DMS153 treated with DMSO at 0.1 percent for 48 hours (cell line): ENCODE results near the gene HYOU1.
"Not testable (repeated sequence)": the region's sequence is repeated elsewhere in the genome, so short reads cannot be mapped to it uniquely, and the experiment has no call there.

ENCODE experiments used
- DNase-seq: peaks from one replicate; lab custom pipeline; 2025; ENCODE audit not compliant: unreplicated experiment; lab: John Stamatoyannopoulos, UW

Gene HYOU1, protein sequence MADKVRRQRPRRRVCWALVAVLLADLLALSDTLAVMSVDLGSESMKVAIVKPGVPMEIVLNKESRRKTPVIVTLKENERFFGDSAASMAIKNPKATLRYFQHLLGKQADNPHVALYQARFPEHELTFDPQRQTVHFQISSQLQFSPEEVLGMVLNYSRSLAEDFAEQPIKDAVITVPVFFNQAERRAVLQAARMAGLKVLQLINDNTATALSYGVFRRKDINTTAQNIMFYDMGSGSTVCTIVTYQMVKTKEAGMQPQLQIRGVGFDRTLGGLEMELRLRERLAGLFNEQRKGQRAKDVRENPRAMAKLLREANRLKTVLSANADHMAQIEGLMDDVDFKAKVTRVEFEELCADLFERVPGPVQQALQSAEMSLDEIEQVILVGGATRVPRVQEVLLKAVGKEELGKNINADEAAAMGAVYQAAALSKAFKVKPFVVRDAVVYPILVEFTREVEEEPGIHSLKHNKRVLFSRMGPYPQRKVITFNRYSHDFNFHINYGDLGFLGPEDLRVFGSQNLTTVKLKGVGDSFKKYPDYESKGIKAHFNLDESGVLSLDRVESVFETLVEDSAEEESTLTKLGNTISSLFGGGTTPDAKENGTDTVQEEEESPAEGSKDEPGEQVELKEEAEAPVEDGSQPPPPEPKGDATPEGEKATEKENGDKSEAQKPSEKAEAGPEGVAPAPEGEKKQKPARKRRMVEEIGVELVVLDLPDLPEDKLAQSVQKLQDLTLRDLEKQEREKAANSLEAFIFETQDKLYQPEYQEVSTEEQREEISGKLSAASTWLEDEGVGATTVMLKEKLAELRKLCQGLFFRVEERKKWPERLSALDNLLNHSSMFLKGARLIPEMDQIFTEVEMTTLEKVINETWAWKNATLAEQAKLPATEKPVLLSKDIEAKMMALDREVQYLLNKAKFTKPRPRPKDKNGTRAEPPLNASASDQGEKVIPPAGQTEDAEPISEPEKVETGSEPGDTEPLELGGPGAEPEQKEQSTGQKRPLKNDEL

GRCh38 chr11:119057000-119057769 is at the start of gene HYOU1:
Gene HYOU1, minus strand, starts transcription at chr11:119057205. Its CDS starts 1,045 bp downstream, at chr11:119056160.
- DNase-seq: peak; percentile 77

DNA sequence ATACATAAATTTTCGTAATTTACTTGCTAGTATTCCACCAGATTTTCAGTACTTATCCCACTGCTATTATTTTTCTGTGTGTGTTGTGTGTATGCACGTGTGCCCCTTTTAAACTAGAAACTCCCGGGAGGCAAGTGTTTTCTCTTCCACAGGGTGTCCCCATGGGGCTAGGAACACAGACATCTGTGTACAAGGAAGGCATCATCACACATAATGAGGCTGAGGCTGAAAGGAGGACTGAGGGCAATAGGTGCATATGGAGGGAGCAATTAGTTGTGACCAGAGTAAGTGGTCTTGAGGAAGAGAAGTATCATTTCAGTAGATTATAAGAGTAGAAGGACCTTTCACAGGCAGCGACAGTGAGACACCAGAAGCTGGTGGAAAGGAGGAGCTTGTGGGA is 46.8 kb upstream of the HYOU1 start:
- DNase-seq: no peak

DNA sequence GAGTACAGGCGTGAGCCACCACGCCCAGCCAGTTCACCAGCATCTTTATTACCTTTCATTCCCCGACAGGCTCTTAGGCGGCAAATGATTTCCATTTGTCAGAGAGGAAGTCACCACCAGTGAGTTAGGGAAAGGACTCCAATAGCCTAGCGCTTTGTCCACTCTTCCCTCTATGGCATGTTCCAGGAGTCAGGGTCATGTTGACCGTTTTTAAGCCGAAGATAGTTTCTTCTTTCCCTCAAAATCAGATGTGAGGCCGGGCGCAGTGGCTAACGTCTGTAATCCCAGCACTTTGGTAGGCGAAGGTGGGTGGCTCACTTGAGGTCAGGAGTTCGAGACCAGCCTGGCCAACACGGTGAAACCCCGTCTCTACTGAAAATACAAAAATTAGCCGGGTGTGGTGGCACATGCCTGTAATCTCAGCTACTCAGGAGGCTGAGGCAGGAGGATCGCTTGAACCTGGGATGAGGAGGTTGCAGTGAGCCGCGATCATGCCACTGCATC is 46.2 kb upstream of the HYOU1 start:
- DNase-seq: not testable (repeated sequence)

DNA sequence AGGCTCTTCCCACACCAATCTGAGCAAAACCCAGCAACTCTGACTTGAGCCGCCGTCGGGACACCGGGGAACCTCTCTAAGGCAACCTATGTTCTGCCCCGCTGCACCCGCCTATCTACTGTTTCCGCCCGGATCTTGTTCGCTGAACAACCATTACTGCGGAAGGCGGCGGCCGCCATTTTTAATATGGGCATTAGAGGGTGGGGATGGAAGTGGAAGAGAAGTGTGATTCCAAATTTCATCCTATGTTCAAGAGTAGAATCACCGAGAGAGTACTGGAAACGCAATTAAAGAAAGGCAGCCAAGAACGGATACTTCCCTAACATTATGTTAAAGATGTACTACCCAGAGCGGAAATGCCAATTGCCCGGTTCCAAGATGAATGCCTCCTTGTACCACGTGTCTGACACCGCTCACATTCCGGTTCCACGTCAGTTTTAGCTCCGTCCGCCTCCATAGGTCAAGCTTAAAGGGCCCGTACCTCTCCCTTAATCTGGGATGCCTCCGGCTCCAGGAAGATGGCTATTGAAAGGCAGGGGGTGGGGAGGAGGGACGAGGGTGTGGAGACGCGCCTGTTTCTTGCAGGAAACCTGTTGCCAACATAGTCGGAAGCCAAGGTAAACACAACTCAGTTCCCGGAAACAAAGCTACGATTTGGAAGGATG is 44.9 kb upstream of the HYOU1 start, which contains the start of gene DPAGT1:
Gene DPAGT1 (minus strand): TSS at position 95 of the 665 bp plus-strand sequence. CDS start 198 bp downstream, outside the sequence.
- DNase-seq: peak; percentile 99

DNA sequence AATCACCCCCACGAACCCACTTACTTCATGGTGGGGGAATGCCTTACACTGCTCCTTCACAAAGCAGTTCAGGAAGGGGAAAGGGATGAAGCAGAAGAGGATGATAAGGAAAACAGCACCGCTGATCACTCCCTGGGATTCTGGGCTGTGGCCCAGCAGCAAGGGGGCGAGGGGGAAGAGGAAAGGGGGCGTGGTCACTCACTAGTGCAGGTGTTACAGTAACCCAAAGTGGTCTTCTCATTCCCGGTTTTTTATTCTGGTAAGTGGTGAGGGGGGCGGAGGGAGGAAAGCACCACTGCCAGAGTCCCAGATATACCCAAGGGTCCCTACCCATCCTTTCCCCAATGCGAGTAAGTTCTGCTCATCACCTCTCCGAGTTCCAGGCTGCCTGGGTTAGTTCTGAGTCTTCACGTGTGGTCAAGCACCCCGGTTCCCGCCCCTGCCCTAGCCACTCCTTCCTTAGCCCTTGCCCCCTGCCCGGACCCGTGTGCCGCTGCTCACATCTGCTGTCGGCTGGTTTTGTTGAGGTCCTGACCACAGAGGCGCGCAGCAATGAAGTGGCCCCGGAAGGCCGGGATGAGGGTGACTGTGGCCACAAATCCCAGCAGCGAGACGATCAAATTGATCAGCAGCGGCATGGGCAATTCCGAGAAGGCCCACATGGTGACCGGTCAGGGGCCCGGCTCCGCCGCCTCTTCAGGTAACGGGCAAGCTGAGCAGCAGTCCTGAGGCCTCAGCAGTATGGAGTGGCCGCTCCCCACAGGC is 44.2 kb upstream of the HYOU1 start:
- no peak for DNase-seq

DNA sequence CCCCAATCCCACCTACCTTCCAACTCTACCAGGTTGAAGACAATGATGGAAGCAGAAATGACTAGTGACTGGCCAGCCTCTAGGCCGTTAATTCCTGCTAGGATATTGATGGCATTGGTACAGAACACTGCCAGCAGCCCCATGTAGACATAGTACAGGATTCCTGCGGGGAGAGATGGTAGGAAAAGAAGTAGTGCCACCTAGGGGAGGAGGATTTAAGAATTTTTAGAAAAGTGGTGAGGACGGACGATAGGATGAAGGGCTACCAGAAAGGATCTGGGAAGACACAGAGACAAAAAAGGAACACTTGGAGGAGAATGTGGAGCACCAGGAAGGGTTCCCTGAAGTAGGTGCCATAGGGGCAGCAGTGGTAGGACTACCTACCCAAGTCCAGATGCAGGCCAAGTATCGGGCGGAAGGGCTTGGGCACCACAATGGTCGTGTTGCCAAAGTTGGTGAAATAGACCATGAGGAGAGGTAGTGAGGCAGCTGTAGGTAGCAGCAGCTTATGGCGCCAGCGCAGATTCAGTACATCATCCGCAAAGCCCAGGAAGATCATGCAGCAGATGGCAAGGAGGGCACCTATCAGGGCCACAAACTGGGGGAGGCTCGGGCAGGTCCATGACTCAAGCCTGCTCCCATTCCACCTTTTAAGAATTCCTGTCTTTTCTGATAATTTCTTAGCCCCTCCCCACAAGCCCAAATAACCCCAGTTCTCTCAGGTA is 43.4 kb upstream of the HYOU1 start:
- no peak for DNase-seq

DNA sequence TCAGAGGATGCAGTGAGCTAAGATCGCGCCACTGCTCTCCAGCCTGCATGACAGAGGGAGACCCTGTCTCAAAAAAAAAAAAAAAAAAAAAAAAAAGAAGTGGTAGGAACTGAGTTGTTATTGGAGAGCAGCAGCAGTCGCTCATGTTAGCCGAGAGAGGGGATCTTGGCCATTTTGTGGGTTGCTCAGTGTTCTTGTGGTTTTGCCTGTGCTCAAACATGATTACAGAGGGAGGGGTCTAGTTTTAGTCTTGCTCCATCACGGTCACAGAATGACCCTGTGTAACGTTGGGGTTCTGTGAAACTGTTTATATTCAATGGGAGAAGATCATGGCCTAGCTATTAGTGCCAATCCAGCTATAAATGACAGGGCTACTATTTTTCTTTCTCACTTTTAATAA is 42.7 kb upstream of the HYOU1 start:
- DNase-seq: no peak

GRCh38 chr11:119095066-119095880 is 38.3 kb upstream of the HYOU1 start:
- DNase-seq: peak; percentile 99

GRCh38 chr11:119094816-119095065 is 37.7 kb upstream of the HYOU1 start:
- no peak for DNase-seq

- no peak for DNase-seq
Measured at GRCh38 chr11:119093942-119094815, 37.2 kb upstream of the HYOU1 start.

DNA sequence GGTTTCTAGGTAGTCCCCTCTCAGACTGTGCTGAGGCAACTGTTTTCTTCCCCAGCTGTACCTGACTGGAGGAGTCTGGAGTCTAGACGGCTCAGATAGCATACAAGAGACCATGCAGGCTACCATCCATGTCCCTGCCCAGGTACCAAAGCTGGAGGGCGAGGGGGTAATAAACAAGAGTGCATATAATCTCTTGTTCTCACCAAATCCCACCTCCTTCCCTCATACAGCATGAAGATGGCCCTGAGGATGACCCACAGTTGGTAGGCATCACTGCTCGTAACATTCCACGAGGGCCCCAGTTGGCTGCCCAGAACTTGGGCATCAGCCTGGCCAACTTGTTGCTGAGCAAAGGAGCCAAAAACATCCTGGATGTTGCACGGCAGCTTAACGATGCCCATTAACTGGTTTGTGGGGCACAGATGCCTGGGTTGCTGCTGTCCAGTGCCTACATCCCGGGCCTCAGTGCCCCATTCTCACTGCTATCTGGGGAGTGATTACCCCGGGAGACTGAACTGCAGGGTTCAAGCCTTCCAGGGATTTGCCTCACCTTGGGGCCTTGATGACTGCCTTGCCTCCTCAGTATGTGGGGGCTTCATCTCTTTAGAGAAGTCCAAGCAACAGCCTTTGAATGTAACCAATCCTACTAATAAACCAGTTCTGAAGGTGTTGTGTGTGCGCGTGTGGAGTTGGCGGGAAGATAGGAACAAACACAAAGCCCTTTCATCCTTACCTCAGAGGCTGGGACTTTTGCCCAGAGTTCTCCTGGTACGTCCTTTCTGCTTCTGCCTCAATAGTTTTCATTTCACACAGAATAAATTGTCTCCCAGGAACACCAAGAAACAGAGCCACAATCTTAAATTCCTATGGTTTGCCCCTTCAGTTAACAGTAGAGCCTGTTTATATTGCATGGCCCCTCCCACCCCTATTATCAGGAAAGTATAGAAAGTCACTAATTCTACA is 36.2 kb upstream of the HYOU1 start:
- no peak for DNase-seq

- no peak for DNase-seq
Measured at GRCh38 chr11:119091966-119092879, 35.2 kb upstream of the HYOU1 start.

- no peak for DNase-seq
Measured at GRCh38 chr11:119091178-119091577, 34.2 kb upstream of the HYOU1 start.

DNA sequence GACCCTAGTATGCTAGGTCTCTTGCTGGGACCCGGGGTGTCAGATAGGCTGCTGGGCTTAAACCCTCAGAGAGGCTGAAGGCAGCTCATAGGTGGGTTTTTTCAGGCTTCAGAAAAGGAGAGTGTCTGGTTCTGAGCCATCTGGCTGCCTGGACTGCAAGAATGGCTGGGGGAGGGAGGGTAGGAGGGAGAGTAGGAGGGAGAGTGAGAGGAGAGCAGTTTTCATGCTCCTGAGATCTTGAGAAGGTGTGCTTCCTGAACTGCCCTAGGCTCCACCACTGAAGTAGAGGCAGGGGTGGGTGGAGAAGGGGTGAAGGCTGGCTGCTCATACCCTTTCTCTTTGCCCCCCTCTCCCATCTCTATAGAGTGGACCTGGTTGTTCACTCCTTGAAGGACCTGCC is 32.3 kb upstream of the HYOU1 start:
- no peak for DNase-seq

GRCh38 chr11:119088406-119088805 is 31.4 kb upstream of the HYOU1 start:
- no peak for DNase-seq
